Activated CD8-positive, alpha-beta memory T cell treated with anti-CD3 and anti-CD28 coated beads for 4 hours (primary cell): ENCODE results near the gene CTSK.
"Not testable (repeated sequence)": the region's sequence is repeated elsewhere in the genome, so short reads cannot be mapped to it uniquely, and the experiment has no call there.

ENCODE experiments used
- DNase-seq, 2 donors: peaks; one replicate each; pipeline ENCODE4 v3.0.0-alpha.2; 2020; ENCODE audit warnings: low read depth in 2 of 2

Gene CTSK

GRCh38 chr1:150808121-150808520 is at the start of gene CTSK:
TSS of gene CTSK (minus strand) at chr1:150808260. CDS start at chr1:150806805, 1,455 bp downstream.
- DNase-seq, result no peak

- not testable (repeated sequence) for DNase-seq
Observed at GRCh38 chr1:150852734-150853133, 44.7 kb upstream of the CTSK start.

GRCh38 chr1:150850801-150851362 is 42.8 kb upstream of the CTSK start:
- DNase-seq, result not testable (repeated sequence)

- no peak for DNase-seq
Observed at GRCh38 chr1:150846473-150847146, 38.5 kb upstream of the CTSK start.

GRCh38 chr1:150843474-150843873 is 35.4 kb upstream of the CTSK start:
- DNase-seq, result no peak

GRCh38 chr1:150842964-150843363 is 34.9 kb upstream of the CTSK start:
- no peak for DNase-seq

- DNase-seq, result no peak
Observed at GRCh38 chr1:150842343-150842742, 34.3 kb upstream of the CTSK start.

- no peak for DNase-seq
Observed at GRCh38 chr1:150841626-150842025, 33.6 kb upstream of the CTSK start.

- not testable (repeated sequence) for DNase-seq
Observed at GRCh38 chr1:150840850-150841249, 32.8 kb upstream of the CTSK start.

GRCh38 chr1:150836129-150836773 is 28.2 kb upstream of the CTSK start:
- DNase-seq, result no peak

- not testable (repeated sequence) for DNase-seq
Observed at GRCh38 chr1:150833961-150834360, 25.9 kb upstream of the CTSK start.

- no peak for DNase-seq
Observed at GRCh38 chr1:150832597-150832996, 24.5 kb upstream of the CTSK start.

- no peak for DNase-seq
Observed at GRCh38 chr1:150829751-150830150, 21.7 kb upstream of the CTSK start.

- no peak for DNase-seq
Observed at GRCh38 chr1:150826299-150826698, 18.2 kb upstream of the CTSK start.

- DNase-seq, result no peak
Observed at GRCh38 chr1:150820730-150821512, 12.9 kb upstream of the CTSK start.

- DNase-seq, result no peak
Observed at GRCh38 chr1:150815871-150816270, 7.8 kb upstream of the CTSK start.

- DNase-seq, result no peak
Observed at GRCh38 chr1:150813028-150813707, 5.1 kb upstream of the CTSK start.

- DNase-seq, result no peak
Observed at GRCh38 chr1:150810958-150811659, 3.0 kb upstream of the CTSK start.

- DNase-seq, result no peak
Observed at GRCh38 chr1:150809651-150810050, 1.6 kb upstream of the CTSK start.

- DNase-seq, result no peak
Observed at GRCh38 chr1:150808846-150809245, 786 bp upstream of the CTSK start.
